Fibroblast of the aortic adventitia (primary cell): ENCODE measurements around the gene ARL10. TPM values are rescaled to one million over a fixed set of nuclear protein-coding genes. Genes with fewer than 3 reads are reported as not detected.

ENCODE experiments used
- DNase-seq: peaks from one replicate; pipeline ENCODE4 v3.0.0-alpha.2; 2010; ENCODE audit warnings: low read depth
- H3K4me3 ChIP-seq: 2 replicates; pipeline ENCODE4 v1.5.1; 2011; ENCODE audit warnings: low read depth, mild to moderate bottlenecking, control low read depth, low read length, moderate library complexity
- total RNA-seq: library from RNA; depleted of rRNA; stranded (reverse); fragments of >200 nt; gene quantifications from 2 replicates; pipeline ENCODE4 v1.2.3, GENCODE V29; 2012; ENCODE audit warnings: low replicate concordance
- TF ChIP-seq, protein P1 (sequence below): IDR thresholded peaks from 2 replicates; pipeline ENCODE4 v1.5.1; 2011; ENCODE audit warnings: mild to moderate bottlenecking, low read length, control low read depth, inconsistent platforms; ENCODE audit not compliant: insufficient read depth

The ARL10 gene
- total RNA-seq, 1 donor = 9.3 TPM

DNA sequence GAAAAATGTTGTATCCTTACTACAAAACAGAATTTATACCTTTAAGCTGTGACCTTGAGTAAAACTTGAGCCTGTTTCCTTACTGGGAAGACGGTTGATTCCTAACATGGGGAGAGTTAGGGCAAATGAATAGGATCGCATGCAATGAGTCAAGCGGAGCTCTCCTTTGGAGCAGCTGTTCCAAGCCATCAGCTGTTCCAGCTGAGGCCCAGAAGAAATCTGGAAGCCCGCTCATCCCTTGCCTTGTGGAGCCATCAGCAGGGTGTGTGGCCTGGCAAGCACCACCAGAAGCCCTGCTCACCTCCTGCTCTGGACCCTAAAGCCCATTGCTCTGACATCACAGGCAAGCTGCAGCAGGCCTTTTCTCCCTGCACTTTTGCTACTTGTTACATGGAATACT lies 11.8 kb upstream of the ARL10 start:
- no peak for DNase-seq
- TF ChIP-seq, protein P1, sequence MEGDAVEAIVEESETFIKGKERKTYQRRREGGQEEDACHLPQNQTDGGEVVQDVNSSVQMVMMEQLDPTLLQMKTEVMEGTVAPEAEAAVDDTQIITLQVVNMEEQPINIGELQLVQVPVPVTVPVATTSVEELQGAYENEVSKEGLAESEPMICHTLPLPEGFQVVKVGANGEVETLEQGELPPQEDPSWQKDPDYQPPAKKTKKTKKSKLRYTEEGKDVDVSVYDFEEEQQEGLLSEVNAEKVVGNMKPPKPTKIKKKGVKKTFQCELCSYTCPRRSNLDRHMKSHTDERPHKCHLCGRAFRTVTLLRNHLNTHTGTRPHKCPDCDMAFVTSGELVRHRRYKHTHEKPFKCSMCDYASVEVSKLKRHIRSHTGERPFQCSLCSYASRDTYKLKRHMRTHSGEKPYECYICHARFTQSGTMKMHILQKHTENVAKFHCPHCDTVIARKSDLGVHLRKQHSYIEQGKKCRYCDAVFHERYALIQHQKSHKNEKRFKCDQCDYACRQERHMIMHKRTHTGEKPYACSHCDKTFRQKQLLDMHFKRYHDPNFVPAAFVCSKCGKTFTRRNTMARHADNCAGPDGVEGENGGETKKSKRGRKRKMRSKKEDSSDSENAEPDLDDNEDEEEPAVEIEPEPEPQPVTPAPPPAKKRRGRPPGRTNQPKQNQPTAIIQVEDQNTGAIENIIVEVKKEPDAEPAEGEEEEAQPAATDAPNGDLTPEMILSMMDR = no peak
- no peak overlapping the region for H3K4me3 ChIP-seq

DNA sequence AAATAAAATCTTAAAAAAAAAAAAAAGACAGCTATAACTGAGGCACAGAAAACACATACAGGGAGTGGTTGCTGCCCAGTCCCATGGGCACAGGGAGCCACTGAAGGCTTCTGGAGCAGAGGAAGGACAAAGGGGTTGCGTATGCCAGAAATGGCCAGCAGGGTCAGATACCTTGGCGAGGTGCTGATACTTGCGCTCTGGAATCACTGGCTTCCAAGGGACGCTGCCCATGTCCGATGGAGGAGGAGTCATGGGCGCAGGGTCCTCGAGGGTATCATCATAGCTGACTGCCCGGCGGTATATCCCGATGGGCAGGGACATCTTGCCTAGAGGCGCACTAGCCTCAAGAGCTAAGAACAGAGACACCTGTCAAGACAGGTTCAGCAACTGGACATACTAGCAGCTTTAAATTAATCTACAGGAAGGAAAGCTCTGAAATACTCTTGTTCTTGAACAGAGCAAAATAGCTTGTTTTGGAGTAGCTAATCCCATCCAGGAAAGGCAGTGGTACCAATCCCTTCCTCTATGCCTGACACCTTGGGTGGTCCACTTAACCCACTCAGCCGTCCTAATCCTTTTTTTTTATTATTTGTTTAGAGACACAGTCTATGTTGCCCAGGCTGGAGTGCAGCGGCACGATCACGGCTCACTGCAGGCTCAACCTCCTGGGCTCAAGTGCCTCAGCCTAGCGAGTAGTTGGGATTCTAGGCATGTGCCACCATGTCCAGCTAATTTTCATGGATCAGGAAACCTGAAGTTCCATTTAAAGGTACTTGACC lies 9.7 kb upstream of the ARL10 start:
- no peak for DNase-seq
- TF ChIP-seq, protein P1 = no peak
- no peak overlapping the region for H3K4me3 ChIP-seq

DNA sequence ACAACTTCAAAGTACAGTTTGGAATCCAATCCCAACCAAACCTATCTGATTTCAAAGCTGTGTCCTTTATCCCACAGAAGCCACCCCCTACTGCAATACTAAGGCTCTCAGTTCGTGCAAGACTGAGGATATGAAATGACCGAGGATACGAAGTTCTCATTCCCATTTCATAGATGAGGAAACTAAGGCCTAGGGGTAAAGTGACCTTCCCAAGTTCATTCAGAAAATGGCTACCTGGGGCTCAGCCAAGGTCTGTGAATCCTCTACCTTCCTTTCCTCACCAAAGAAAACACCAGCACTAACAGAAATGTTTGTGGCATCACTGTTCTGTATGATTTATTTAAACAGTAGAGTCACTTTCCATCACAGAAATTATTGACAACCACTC lies 9.1 kb upstream of the ARL10 start:
- TF ChIP-seq, protein P1 = no peak
- H3K4me3 ChIP-seq = no peak overlapping the region
- no peak for DNase-seq

DNA sequence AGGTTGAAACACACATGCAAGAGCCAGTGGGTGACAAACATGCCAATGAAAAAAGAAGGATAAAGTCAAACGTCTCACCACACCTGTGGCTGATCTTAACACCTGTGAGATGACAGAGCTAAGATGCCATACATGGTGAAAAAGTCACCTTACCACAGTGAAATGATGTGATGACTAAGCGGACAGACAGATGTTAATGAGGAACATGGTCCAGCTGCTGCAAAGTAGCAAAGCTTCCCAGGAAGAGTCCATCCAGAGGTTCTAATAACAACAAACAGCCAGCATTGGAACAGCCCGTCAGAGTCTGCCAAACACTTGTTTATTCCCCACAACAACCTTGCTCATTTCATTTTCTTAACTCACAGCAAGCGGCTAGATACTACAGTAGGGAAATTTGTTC lies 5.6 kb upstream of the ARL10 start:
- DNase-seq = no peak
- TF ChIP-seq, protein P1 = no peak
- no peak overlapping the region for H3K4me3 ChIP-seq

DNA sequence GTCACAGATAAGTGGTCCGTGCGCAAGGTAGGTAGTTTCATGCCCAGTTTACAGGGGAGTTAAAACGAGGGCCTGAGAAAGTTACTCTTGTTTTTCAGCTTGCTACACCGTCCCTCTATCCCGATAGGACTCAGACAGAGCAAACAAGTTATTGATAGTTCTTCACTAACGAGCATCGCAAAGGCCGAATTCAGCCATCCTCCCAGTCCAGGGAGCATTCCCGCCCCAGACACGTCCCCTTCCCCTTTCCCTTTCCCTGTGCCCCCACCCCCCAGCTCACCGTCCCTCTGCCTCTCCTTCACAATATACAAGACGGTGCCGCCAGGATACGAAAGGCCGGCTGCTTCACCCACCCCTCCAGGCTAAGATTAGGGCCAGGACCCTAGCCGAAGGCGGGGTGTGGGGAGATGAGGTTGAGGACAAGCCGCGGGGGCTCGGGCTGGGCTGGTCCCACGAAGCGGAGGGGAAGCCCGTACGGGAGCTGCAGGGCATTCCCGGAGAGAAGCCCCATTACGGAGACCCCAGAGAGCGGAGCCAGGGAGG lies 4.3 kb upstream of the ARL10 start:
- DNase-seq = peak; percentile 22
- TF ChIP-seq, protein P1 = no peak
- peak overlapping the region; percentile 96 for H3K4me3 ChIP-seq

DNA sequence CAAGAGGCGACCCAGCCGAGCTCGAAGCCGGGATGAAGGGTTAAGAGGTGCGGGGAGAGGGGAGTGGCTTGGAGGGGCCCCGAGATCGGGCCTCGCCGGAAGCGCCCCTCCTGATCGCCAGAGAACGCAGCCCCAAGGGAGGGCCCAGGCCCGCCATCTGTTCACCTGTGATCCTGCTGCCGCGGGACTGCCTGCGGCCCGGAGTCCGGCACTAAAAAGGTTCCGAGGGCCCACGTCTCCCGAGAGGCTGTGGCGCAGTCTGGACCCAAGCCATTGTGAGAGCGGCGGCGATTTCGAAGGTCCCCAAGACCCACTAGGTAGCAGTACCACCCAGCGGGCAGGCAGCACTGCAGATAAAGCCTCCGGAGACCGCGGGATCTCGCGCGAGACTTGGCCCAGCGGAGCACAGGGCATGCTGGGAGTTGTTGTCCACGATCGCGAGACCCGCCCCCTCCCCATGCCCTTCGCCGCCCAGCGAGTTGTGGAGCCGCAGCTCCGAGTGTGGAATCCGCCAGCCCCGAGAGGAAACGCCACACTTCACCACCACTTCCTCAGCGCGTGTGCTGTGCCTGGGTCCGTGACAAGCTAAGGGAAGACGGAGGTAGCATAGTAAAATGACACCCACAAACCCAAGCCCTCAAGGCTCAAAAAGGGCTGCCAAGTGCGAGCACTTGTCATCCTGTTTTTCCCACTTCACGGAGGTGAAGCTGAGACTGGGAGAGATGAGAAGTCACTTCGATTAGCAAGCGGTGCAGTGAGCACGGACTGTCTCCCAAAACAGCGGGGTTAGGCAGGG lies 3.7 kb upstream of the ARL10 start, which contains the start of gene KIAA1191:
Gene KIAA1191 (minus strand): TSS at position 328 of the 796 bp plus-strand sequence. CDS start 2,256 bp downstream, outside the sequence.
- DNase-seq = peak; percentile 88
- TF ChIP-seq, protein P1 = peak; percentile 34
- H3K4me3 ChIP-seq = peak within 1 kb of the TSS; percentile 96
